B cell (primary cell): ENCODE data around the gene CFAP65. TPM values are rescaled to one million over a fixed set of nuclear protein-coding genes. Genes with fewer than 3 reads are reported as not detected.

ENCODE experiments used
- ATAC-seq: fragments of 200-7000 bp; cut with Tn5 transposase; one replicate; pipeline ENCODE4 v1.10.0; 2021; ENCODE audit warnings: low read depth, mild to moderate bottlenecking, moderate number of reproducible peaks, moderate library complexity
- CTCF ChIA-PET: fragments of 350-600 bp; sonication (Branson Sonifier 250); formaldehyde crosslinking; loops from one replicate; lab custom pipeline; 2021; ENCODE audit warnings: antibody characterized with exemption, inconsistent platforms; lab: Charles Lee
- POLR2A ChIA-PET: fragments of 350-600 bp; sonication (Branson Sonifier 250); formaldehyde crosslinking; loops from one replicate; lab custom pipeline; 2021; ENCODE audit warnings: antibody characterized with exemption; lab: Charles Lee
- DNase-seq: peaks from one replicate; pipeline ENCODE4 v3.0.0; 2013
- H2AFZ ChIP-seq: 2 replicates; pipeline ENCODE4 v1.6.1; 2012; ENCODE audit warnings: mild to moderate bottlenecking, low read depth, low read length; ENCODE audit not compliant: insufficient read depth, poor library complexity, severe bottlenecking
- H3K27ac ChIP-seq, 2 donors: 1 replicate in 1 of 2; 2 replicates in 1 of 2; pipeline ENCODE4 v1.5.1; 2012 to 2013; ENCODE audit warnings: low read length in 2 of 2, mild to moderate bottlenecking in 2 of 2, moderate library complexity in 1 of 2
- H3K27me3 ChIP-seq, 4 experiments: fragments of 200-600 bp in 1 of 4; sonication (generic) in 1 of 4; replicated peaks in 1 of 4; 1 replicate in 2 of 4; 2 replicates in 2 of 4; pipeline versions ENCODE4 v1.6.1 to v1.7.0; 2013 to 2016; ENCODE audit warnings: low read length in 3 of 4, mild to moderate bottlenecking in 2 of 4, mixed read lengths in 1 of 4, moderate library complexity in 1 of 4; ENCODE audit not compliant: insufficient read depth in 4 of 4, control insufficient read depth in 3 of 4; ENCODE audit errors: control extremely low read depth in 1 of 4
- H3K36me3 ChIP-seq, 2 experiments: replicated peaks in 1 of 2; 1 replicate in 1 of 2; 2 replicates in 1 of 2; pipeline versions ENCODE4 v1.6.1 to v1.7.1; 2013; ENCODE audit warnings: low read length in 1 of 2; ENCODE audit not compliant: insufficient read depth in 2 of 2, control insufficient read depth in 1 of 2; ENCODE audit errors: control extremely low read depth in 1 of 2, extremely low read depth in 1 of 2
- H3K4me1 ChIP-seq, 2 donors: fragments of 200-600 bp in 1 of 2; sonication (generic) in 1 of 2; 1 replicate in 1 of 2; 2 replicates in 1 of 2; pipeline versions ENCODE4 v1.5.1 to v1.6.1; 2013 to 2017; ENCODE audit warnings: low read length in 2 of 2; ENCODE audit not compliant: control insufficient read depth in 2 of 2, insufficient read depth in 2 of 2
- H3K4me2 ChIP-seq: replicated peaks from 2 replicates; pipeline ENCODE3; 2012; ENCODE audit warnings: mild to moderate bottlenecking, low read depth, low read length; ENCODE audit not compliant: poor library complexity, severe bottlenecking
- H3K4me3 ChIP-seq, 5 experiments: fragments of 200-600 bp in 1 of 5; sonication (generic) in 1 of 5; 1 replicate in 3 of 5; 2 replicates in 2 of 5; pipeline versions ENCODE4 v1.5.1 to v1.7.0; 2011 to 2016; ENCODE audit warnings: low read length in 4 of 5, mild to moderate bottlenecking in 4 of 5, low read depth in 2 of 5, control low read depth in 1 of 5, moderate library complexity in 1 of 5; ENCODE audit not compliant: insufficient read depth in 1 of 5; ENCODE audit errors: control extremely low read depth in 1 of 5, extremely low read depth in 1 of 5
- H3K79me2 ChIP-seq: fragments of 200-600 bp; sonication (generic); one replicate; pipeline ENCODE4 v1.6.0; 2016; ENCODE audit warnings: low read length; ENCODE audit not compliant: control insufficient read depth, insufficient read depth
- H3K9ac ChIP-seq: fragments of 200-600 bp; sonication (generic); 2 replicates; pipeline ENCODE4 v1.6.1; 2017; ENCODE audit warnings: mild to moderate bottlenecking, low read length, moderate library complexity
- H3K9me3 ChIP-seq, 3 donors: one replicate each; pipeline versions ENCODE4 v1.6.1 to v1.7.1; 2013; ENCODE audit warnings: low read length in 2 of 3; ENCODE audit not compliant: control insufficient read depth in 2 of 3, insufficient read depth in 1 of 3; ENCODE audit errors: control extremely low read depth in 1 of 3
- H4K20me1 ChIP-seq: 2 replicates; pipeline ENCODE4 v1.6.0; 2012; ENCODE audit warnings: mild to moderate bottlenecking, low read length; ENCODE audit not compliant: insufficient read depth, control insufficient read depth, poor library complexity, severe bottlenecking
- H3K27ac Mint-ChIP-seq: one replicate; pipeline ENCODE4 v1.8.0; 2021; ENCODE audit warnings: mixed read lengths
- H3K27me3 Mint-ChIP-seq: one replicate; pipeline ENCODE4 v1.8.0; 2021; ENCODE audit warnings: mixed read lengths
- H3K4me1 Mint-ChIP-seq: one replicate; pipeline ENCODE4 v1.8.0; 2021; ENCODE audit warnings: mixed read lengths
- H3K4me3 Mint-ChIP-seq: one replicate; pipeline ENCODE4 v1.8.0; 2021; ENCODE audit warnings: mixed read lengths
- H3K9me3 Mint-ChIP-seq: one replicate; pipeline ENCODE4 v1.8.0; 2022; ENCODE audit warnings: mixed read lengths; ENCODE audit not compliant: insufficient read depth
- CTCF ChIP-seq: fragments of 200-600 bp; IDR thresholded peaks from one replicate; pipeline ENCODE4 v1.8.0; 2022; ENCODE audit warnings: antibody characterized with exemption, mild to moderate bottlenecking
- EZH2 ChIP-seq: IDR thresholded peaks from 2 replicates; pipeline ENCODE4 v1.6.1; 2012; ENCODE audit warnings: borderline replicate concordance, low read depth, mild to moderate bottlenecking, moderate library complexity, low read length; ENCODE audit not compliant: insufficient read depth, poor library complexity, severe bottlenecking
- WGBS: methylation state at CpG from one replicate; pipeline ENCODE4 v1.1.5; 2013; ENCODE audit warnings: missing lambda C conversion rate; ENCODE audit not compliant: insufficient coverage; 5-methylcytosine and 5-hydroxymethylcytosine counted together
- intact Hi-C: fragments of 100-400 bp; cut with micrococcal nuclease; formaldehyde crosslinking; loops from one replicate; pipeline ENCODE4 v1.10.0; 2022
- polyA plus RNA-seq: library from polyadenylated mRNA; depleted of rRNA; stranded (reverse); fragments of >200 nt; gene quantifications from 2 replicates; pipeline ENCODE4 v1.2.3, GENCODE V29; 2012
- total RNA-seq, 2 donors: library from RNA; stranded (reverse); fragments of 120-200 nt in 1 of 2; gene quantifications; 1 replicate in 1 of 2; 2 replicates in 1 of 2; pipeline versions ENCODE4 v1.2.3 to v1.2.4, GENCODE V29; 2013 to 2022

The CFAP65 gene
- total and polyA plus RNA-seq, 2 donors (not counting 1 experiment from before 2014, with no cell fraction given) = not detected

GRCh38 chr2:219045937-219046550, 4.7 kb upstream of the CFAP65 start:
- no peaks in the 10 kb centered on the region for H3K9me3 Mint-ChIP-seq
- POLR2A ChIA-PET = no interaction called here
- CTCF ChIA-PET = interaction anchor here (2.6 kb wide), 1 partner anchor 16 kb away, joined by 7 read pairs; no protein-coding TSS in a partner anchor
- intact Hi-C loops = no loop called here
- Histone ChIP-seq H3K27ac (no peak overlapping the region), H2AFZ (no peak overlapping the region), H3K4me2 (no peak overlapping the region), H3K9me3 (no peaks in the 10 kb centered on the region), H3K27me3 (peaks cover 0 to 54% (median 20%) of the 10 kb centered on the region in 4 experiments), H4K20me1 (no peaks in the 10 kb centered on the region), H3K4me3 (no peak overlapping the region), H3K79me2 (no peaks in the 10 kb centered on the region), H3K4me1 (no peaks in the 10 kb centered on the region), H3K36me3 (no peaks in the 10 kb centered on the region), H3K9ac (no peak overlapping the region)
- H3K4me3 Mint-ChIP-seq = no peak overlapping the region
- peaks cover 5% of the 10 kb centered on the region for H3K4me1 Mint-ChIP-seq
- 14% methylated on average over 4 of the region's 6 CpGs for WGBS
- no peak for TF ChIP-seq EZH2
- no peak for TF ChIP-seq CTCF
- no peak overlapping the region for H3K27ac Mint-ChIP-seq
- ATAC-seq = no peak
- H3K27me3 Mint-ChIP-seq = peaks cover 55% of the 10 kb centered on the region
- no peak for DNase-seq

GRCh38 chr2:219042750-219043149, 1.4 kb upstream of the CFAP65 start:
- H3K27me3 Mint-ChIP-seq = peaks cover 58% of the 10 kb centered on the region
- Histone ChIP-seq H3K79me2 (no peaks in the 10 kb centered on the region), H2AFZ (no peak overlapping the region), H3K4me3 (no peak overlapping the region), H3K36me3 (no peaks in the 10 kb centered on the region), H3K4me2 (no peak overlapping the region), H3K9ac (no peak overlapping the region), H3K27ac (no peak overlapping the region), H3K4me1 (no peaks in the 10 kb centered on the region), H4K20me1 (no peaks in the 10 kb centered on the region), H3K27me3 (peaks cover 0 to 50% (median 28%) of the 10 kb centered on the region in 4 experiments), H3K9me3 (peaks cover 0 to 8% (median 0%) of the 10 kb centered on the region in 3 donors)
- H3K4me1 Mint-ChIP-seq = peaks cover 6% of the 10 kb centered on the region
- H3K4me3 Mint-ChIP-seq = no peak overlapping the region
- no peak overlapping the region for H3K27ac Mint-ChIP-seq
- ATAC-seq (no peak), DNase-seq (no peak)
- ChIA-PET CTCF (interaction anchor here (0.7 to 1.7 kb wide), 3 partner anchors 13 to 21 kb away, joined by 3 to 7 read pairs (median 3); no protein-coding TSS in a partner anchor), POLR2A (no interaction called here)
- no peaks in the 10 kb centered on the region for H3K9me3 Mint-ChIP-seq
- intact Hi-C loops = no loop called here
- WGBS = 95% methylated on average over 2 of the region's 2 CpGs
- TF ChIP-seq CTCF = no peak
- TF ChIP-seq EZH2 = no peak
